Pancreas (tissue), 10 donors: ENCODE measurements around the gene GLCE. TPM values are rescaled to one million over a fixed set of nuclear protein-coding genes. Genes with fewer than 3 reads are reported as not detected.

Experiments
- ATAC-seq, 4 donors: fragments of 200-7000 bp; cut with Tn5 transposase; one replicate each; pipeline versions ENCODE4 v1.8.0 to v1.9.1; 2020; ENCODE audit warnings: mild to moderate bottlenecking in 4 of 4, moderate library complexity in 4 of 4
- DNase-seq, 6 donors: peaks; one replicate each; pipeline ENCODE4 v3.0.0-alpha.2; 2020
- FAIRE-seq: peaks from 2 replicates; lab custom pipeline; 2012; peaks lifted over from hg19 to GRCh38; lab: Jason Lieb, UNC
- H3K27ac ChIP-seq, 4 donors: fragments of 200-600 bp; sonication (generic); 1 replicate in 3 of 4; 2 replicates in 1 of 4; pipeline versions ENCODE4 v1.5.0 to v1.8.0; 2020
- H3K27me3 ChIP-seq, 4 donors: fragments of 200-600 bp; one replicate each; pipeline ENCODE4 v1.8.0; 2021
- H3K36me3 ChIP-seq, 3 donors: fragments of 200-600 bp; sonication (generic) in 1 of 3; one replicate each; pipeline versions ENCODE4 v1.5.0 to v1.8.0; 2020 to 2021
- H3K4me1 ChIP-seq, 3 donors: fragments of 200-600 bp; one replicate each; pipeline ENCODE4 v1.8.0; 2021
- H3K4me3 ChIP-seq, 4 donors: fragments of 200-600 bp; sonication (generic) in 2 of 4; one replicate each; pipeline versions ENCODE4 v1.5.0 to v1.8.0; 2020 to 2021
- H3K9me3 ChIP-seq, 4 donors: fragments of 200-600 bp; one replicate each; pipeline ENCODE4 v1.8.0; 2021
- WGBS, 2 donors: extraction: QIAGEN DNeasy Blood & Tissue Kit; methylation state at CpG; one replicate each; pipeline ENCODE4 v1.1.7; 2013; 5-methylcytosine and 5-hydroxymethylcytosine counted together
- intact Hi-C, 3 donors: fragments of 100-400 bp; cut with DNase I; formaldehyde crosslinking; loops; one replicate each; pipeline versions ENCODE4 v1.11.1 to v1.14.2; 2022
- polyA plus RNA-seq, 2 donors: library from polyadenylated mRNA; stranded (reverse); fragments of 200-250 nt; gene quantifications; one replicate each; pipeline ENCODE4 v1.2.3, GENCODE V29; 2013
- total RNA-seq, 6 donors: library from RNA; stranded (reverse); fragmentation: NEBNext Ultra II Directional in 4 of 6; extraction: Animal tissue kit (Norgen Biotek cat#: 25700) in 4 of 6; gene quantifications; one replicate each; pipeline versions ENCODE4 v1.2.1 to v1.2.4, GENCODE V29; 2021 to 2023
- TF ChIP-seq, protein P1 (sequence below), 4 donors: fragments of 200-600 bp; sonication (generic) in 3 of 4; IDR thresholded peaks; one replicate each; pipeline versions ENCODE4 v1.5.0 to v1.8.0; 2021; ENCODE audit warnings: antibody characterized with exemption in 4 of 4
- donor health status: healthy with polysubstance abuse.
- donor health status: DM: no; HTN: no; CAD: no; lungs with moderate emphysema.
- donor health status: DM: no; HTN: no; CAD: no.
- donor health status: control.
- donor health status: control.
- donor health status: Bipolar disorder and iron deficiency.
- donor health status: DM: yes; HTN: yes; CAD: no.
- donor health status: DM: no; HTN: no; CAD: no.
- donor health status: DM: no; HTN: no; CAD: no.
- donor health status: DM: yes; HTN: yes; CAD: no.

Gene GLCE
- total and polyA plus RNA-seq, 8 donors: 2.7 to 10.8 (median 5.9) TPM

DNA sequence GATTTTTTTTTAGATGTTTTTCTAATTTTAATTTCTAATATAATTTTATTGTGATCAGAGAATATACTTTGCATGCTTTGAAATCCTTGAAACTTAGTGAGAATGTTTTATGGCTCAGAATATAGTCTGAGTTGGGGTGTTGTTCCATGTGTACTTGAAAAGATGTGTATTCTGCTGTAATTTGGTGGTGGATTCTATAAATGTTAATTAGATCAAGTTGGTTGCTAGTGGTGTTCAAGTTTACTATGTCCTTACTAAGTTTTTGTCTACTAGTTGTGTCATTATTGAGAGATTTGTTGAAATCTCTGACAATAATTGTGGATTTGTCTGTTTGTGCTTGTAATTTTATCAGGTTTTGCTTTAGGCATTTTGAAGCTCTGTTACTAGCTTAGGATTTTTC lies 29.7 kb downstream of the GLCE start:
- peak; percentile 20 for FAIRE-seq

DNA sequence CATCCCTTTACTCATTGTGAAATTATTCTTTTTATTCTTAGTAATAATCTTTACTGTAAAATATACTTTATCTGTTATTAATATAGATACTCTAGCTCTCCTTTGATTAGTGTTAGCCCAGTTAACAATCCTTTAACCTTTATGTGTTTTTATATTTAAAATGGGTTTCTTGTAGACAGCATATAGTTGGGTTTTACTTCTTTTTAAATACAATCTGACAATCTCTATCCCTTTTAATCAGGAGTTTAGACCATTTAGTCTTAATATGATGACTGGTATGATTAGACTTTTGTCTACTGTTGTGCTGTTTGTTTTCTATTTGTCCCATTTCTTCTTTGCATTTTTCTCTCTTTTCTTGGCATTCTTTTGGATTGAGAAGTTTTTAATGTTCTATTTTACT lies 30.1 kb downstream of the GLCE start:
- H3K27ac ChIP-seq: no peak overlapping the region
- peaks cover 11 to 19% (median 17%) of the 10 kb centered on the region in 3 donors for H3K4me1 ChIP-seq
- intact Hi-C loops: no loop called here
- no peaks in the 10 kb centered on the region for H3K9me3 ChIP-seq
- no peak overlapping the region for H3K4me3 ChIP-seq
- TF ChIP-seq, protein P1, sequence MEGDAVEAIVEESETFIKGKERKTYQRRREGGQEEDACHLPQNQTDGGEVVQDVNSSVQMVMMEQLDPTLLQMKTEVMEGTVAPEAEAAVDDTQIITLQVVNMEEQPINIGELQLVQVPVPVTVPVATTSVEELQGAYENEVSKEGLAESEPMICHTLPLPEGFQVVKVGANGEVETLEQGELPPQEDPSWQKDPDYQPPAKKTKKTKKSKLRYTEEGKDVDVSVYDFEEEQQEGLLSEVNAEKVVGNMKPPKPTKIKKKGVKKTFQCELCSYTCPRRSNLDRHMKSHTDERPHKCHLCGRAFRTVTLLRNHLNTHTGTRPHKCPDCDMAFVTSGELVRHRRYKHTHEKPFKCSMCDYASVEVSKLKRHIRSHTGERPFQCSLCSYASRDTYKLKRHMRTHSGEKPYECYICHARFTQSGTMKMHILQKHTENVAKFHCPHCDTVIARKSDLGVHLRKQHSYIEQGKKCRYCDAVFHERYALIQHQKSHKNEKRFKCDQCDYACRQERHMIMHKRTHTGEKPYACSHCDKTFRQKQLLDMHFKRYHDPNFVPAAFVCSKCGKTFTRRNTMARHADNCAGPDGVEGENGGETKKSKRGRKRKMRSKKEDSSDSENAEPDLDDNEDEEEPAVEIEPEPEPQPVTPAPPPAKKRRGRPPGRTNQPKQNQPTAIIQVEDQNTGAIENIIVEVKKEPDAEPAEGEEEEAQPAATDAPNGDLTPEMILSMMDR (IDR thresholded peaks at IDR 0.05): no peak
- no peaks in the 10 kb centered on the region for H3K27me3 ChIP-seq
- no peaks in the 10 kb centered on the region for H3K36me3 ChIP-seq
- ATAC-seq: no peak
- no peak for FAIRE-seq
- no peak for DNase-seq

More for the DNA sequence above, 29.7 kb downstream of the GLCE start:
- Histone ChIP-seq H3K36me3 (no peaks in the 10 kb centered on the region), H3K9me3 (no peaks in the 10 kb centered on the region), H3K4me3 (no peak overlapping the region), H3K27me3 (no peaks in the 10 kb centered on the region), H3K27ac (no peak overlapping the region), H3K4me1 (peaks cover 11 to 15% (median 14%) of the 10 kb centered on the region in 3 donors)
- intact Hi-C loops: no loop called here
- DNase-seq (no peak), ATAC-seq (no peak)
- TF ChIP-seq, protein P1 (IDR thresholded peaks at IDR 0.05): no peak

DNA sequence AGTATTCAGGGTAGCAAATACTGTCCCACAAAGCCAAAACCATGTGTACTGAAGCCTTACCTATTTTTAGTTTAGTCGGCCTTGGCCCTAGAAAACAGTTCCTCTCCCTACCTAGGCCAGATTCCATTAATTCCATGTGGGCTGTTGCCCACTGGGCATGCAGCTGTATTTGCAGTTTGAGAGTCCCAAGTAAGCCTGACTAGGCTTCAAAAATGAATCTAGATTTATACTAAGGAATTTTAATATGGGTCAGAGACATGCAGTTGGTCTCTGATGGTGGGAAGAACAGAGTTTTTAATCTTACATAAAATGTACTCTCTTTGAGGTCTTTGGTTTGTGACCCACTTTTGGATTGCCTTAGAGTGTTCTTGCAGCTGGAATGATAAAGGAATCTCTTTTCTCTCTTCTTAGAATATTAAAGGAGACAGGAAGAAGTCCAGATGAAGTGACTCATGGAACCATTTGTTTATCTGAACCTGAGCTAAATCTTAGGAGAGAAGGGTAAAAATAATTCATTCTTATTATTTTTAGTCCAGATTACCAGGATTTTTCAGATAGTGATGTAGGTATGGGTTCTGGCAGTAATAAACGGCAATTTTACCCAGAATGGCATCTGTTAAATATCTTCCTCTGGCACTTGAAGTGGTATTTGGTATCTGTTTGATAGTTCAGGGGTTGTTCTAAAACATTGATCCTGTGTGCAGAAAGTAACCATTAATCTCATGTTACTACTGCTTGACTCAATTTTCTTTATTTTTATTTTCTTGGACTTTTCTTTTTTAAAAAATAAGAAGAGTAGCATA lies 33.8 kb downstream of the GLCE start:
- ATAC-seq: peak in 3 of 4 donors; percentile 32 to 83 (median 65)
- H3K27ac ChIP-seq: peak overlapping the region in 1 of 4 donors; percentile 29

DNA sequence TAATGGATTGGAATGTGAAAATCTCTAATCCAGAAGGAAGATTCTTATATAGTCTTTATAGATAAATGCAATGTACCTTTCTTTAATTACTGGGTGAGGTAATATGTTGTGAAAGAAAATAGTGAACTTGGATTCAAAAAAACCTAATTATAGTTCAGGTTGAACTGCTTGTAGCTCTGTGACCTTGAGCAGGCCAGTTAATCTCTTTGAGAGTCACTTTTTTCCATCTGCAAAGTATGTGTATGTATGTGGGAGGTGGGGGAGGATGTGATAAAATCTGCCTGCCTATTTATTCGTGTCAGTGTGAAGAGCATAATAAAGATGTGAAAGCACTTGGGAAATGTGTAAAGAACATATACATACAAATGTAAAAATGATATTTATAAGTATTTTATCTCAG lies 34.4 kb downstream of the GLCE start:
- WGBS, 2 donors: 3 to 10% methylated on average over 1 of the region's 1 CpG
- ATAC-seq: peak; percentile 53 to 88 (median 73)
- intact Hi-C loops: no loop called here

More for the DNA sequence above, 33.8 kb downstream of the GLCE start:
- DNase-seq: no peak
- WGBS, 2 donors: 12 to 18% methylated on average over 2 of the region's 2 CpGs
- no peaks in the 10 kb centered on the region for H3K36me3 ChIP-seq
- intact Hi-C loops: no loop called here
- TF ChIP-seq, protein P1 (IDR thresholded peaks at IDR 0.05): no peak
- H3K4me3 ChIP-seq: no peak overlapping the region
- H3K4me1 ChIP-seq: peaks cover 11 to 20% (median 20%) of the 10 kb centered on the region in 3 donors
- no peaks in the 10 kb centered on the region for H3K9me3 ChIP-seq
- FAIRE-seq: no peak
- no peaks in the 10 kb centered on the region for H3K27me3 ChIP-seq

More for the DNA sequence above, 34.4 kb downstream of the GLCE start:
- no peaks in the 10 kb centered on the region for H3K36me3 ChIP-seq
- H3K4me3 ChIP-seq: no peak overlapping the region
- H3K9me3 ChIP-seq: no peaks in the 10 kb centered on the region
- DNase-seq (no peak), FAIRE-seq (no peak)
- TF ChIP-seq, protein P1 (IDR thresholded peaks at IDR 0.05): no peak
- no peaks in the 10 kb centered on the region for H3K27me3 ChIP-seq
- H3K4me1 ChIP-seq: peaks cover 11 to 20% (median 20%) of the 10 kb centered on the region in 3 donors
- H3K27ac ChIP-seq: peak overlapping the region in 1 of 4 donors; percentile 29
